Endothelial cell of umbilical vein (primary cell): ENCODE results near the gene GSTA2. TPM values are rescaled to one million over a fixed set of nuclear protein-coding genes. Genes with fewer than 3 reads are reported as not detected.
"Not testable (repeated sequence)": the region's sequence is repeated elsewhere in the genome, so short reads cannot be mapped to it uniquely, and the experiment has no call there.

Source experiments
- BruUV-seq: library from RNA; stranded (reverse); fragments of 400-500 nt; replicated peaks from 2 replicates; lab custom pipeline; 2021; lab: Mats Ljungman, UMichigan
- CTCF ChIA-PET: fragments of 300-600, 350-600 bp; sonication (Branson Sonifier 250); formaldehyde crosslinking; loops from one replicate; lab custom pipeline; 2021; ENCODE audit warnings: antibody characterized with exemption, inconsistent platforms; lab: Charles Lee
- POLR2A ChIA-PET: fragments of 300-600, 350-600 bp; sonication (Branson Sonifier 250); formaldehyde crosslinking; loops from one replicate; lab custom pipeline; 2021; ENCODE audit warnings: antibody characterized with exemption, inconsistent platforms; lab: Charles Lee
- DNase-seq: peaks from one replicate; pipeline ENCODE4 v3.0.0-alpha.2; 2011; ENCODE audit warnings: low read depth, low spot score
- FAIRE-seq: peaks from 2 replicates; lab custom pipeline; 2011; peaks lifted over from hg19 to GRCh38; lab: Jason Lieb, UNC
- H2AFZ ChIP-seq: 2 replicates; pipeline ENCODE4 v1.6.0; 2012; ENCODE audit warnings: low read depth, low read length, control low read depth, inconsistent platforms
- H3K27ac ChIP-seq: 2 replicates; pipeline ENCODE4 v1.5.1; 2011; ENCODE audit warnings: low read depth, mild to moderate bottlenecking, control low read depth, low read length, moderate library complexity; ENCODE audit not compliant: insufficient read depth
- H3K27me3 ChIP-seq, 2 experiments: 2 replicates each; pipeline versions ENCODE4 v1.6.0 to v1.6.1; 2011; ENCODE audit warnings: low read length in 2 of 2, mixed read lengths in 1 of 2; ENCODE audit not compliant: control insufficient read depth in 2 of 2, insufficient read depth in 2 of 2
- H3K36me3 ChIP-seq, 2 experiments: 2 replicates in 1 of 2; 3 replicates in 1 of 2; pipeline ENCODE4 v1.5.1; 2011; ENCODE audit warnings: low read length in 2 of 2, mild to moderate bottlenecking in 1 of 2, moderate library complexity in 1 of 2; ENCODE audit not compliant: control insufficient read depth in 2 of 2, insufficient read depth in 2 of 2; ENCODE audit errors: extremely low read depth in 1 of 2
- H3K4me1 ChIP-seq: 3 replicates; pipeline ENCODE4 v1.5.1; 2011; ENCODE audit warnings: mild to moderate bottlenecking, low read length; ENCODE audit not compliant: control insufficient read depth, insufficient read depth; ENCODE audit errors: extremely low read depth
- H3K4me2 ChIP-seq: 2 replicates; pipeline ENCODE4 v1.6.1; 2011; ENCODE audit warnings: low read length, control low read depth, mixed read lengths; ENCODE audit not compliant: insufficient read depth
- H3K4me3 ChIP-seq, 3 experiments: fragments of 200-600 bp in 1 of 3; sonication (generic), shearing (Covaris generic) in 1 of 3; replicated peaks in 1 of 3; 2 replicates each; pipeline ENCODE4 v1.5.1; 2011 to 2016; ENCODE audit warnings: control low read depth in 3 of 3, low read length in 3 of 3, mild to moderate bottlenecking in 2 of 3, inconsistent platforms in 1 of 3, low read depth in 1 of 3, moderate library complexity in 1 of 3; ENCODE audit not compliant: insufficient read depth in 1 of 3
- H3K79me2 ChIP-seq: 2 replicates; pipeline ENCODE4 v1.6.0; 2012; ENCODE audit warnings: low read length, inconsistent platforms; ENCODE audit not compliant: control insufficient read depth, insufficient read depth
- H3K9ac ChIP-seq: replicated peaks from 2 replicates; pipeline ENCODE3; 2011; ENCODE audit warnings: low read length, control low read depth; ENCODE audit not compliant: insufficient read depth; ENCODE audit errors: extremely low read depth
- H3K9me1 ChIP-seq: replicated peaks from 3 replicates; pipeline ENCODE4 v1.6.0; 2011; ENCODE audit warnings: mild to moderate bottlenecking, low read length; ENCODE audit not compliant: control insufficient read depth, insufficient read depth; ENCODE audit errors: extremely low read depth
- H3K9me3 ChIP-seq: replicated peaks from 2 replicates; pipeline ENCODE4 v1.5.1; 2012; ENCODE audit warnings: low read length, inconsistent platforms; ENCODE audit not compliant: control insufficient read depth, insufficient read depth
- H4K20me1 ChIP-seq: replicated peaks from 2 replicates; pipeline ENCODE3; 2011; ENCODE audit warnings: mild to moderate bottlenecking, low read length; ENCODE audit not compliant: control insufficient read depth, insufficient read depth; ENCODE audit errors: extremely low read depth
- CTCF ChIP-seq, 2 donors: IDR thresholded peaks; 1 replicate in 1 of 2; 2 replicates in 1 of 2; pipeline ENCODE4 v1.5.1; 2011; ENCODE audit warnings: low read length in 2 of 2, mild to moderate bottlenecking in 2 of 2, moderate library complexity in 2 of 2, control low read depth in 1 of 2, inconsistent platforms in 1 of 2, low read depth in 1 of 2; ENCODE audit not compliant: insufficient read depth in 1 of 2; ENCODE audit errors: extremely low read depth in 1 of 2
- EZH2 ChIP-seq: IDR thresholded peaks from 2 replicates; pipeline ENCODE4 v1.6.1; 2012; ENCODE audit warnings: borderline replicate concordance, low read depth, mild to moderate bottlenecking, moderate library complexity, low read length, inconsistent platforms; ENCODE audit not compliant: severe bottlenecking
- FOS ChIP-seq: IDR thresholded peaks from 2 replicates; pipeline ENCODE4 v1.6.1; 2011; ENCODE audit warnings: mild to moderate bottlenecking, low read length, moderate library complexity, borderline replicate concordance; ENCODE audit not compliant: insufficient read depth
- GATA2 ChIP-seq: IDR thresholded peaks from 2 replicates; pipeline ENCODE4 v1.7.0; 2011; ENCODE audit warnings: low read depth, mild to moderate bottlenecking, moderate library complexity, mixed read lengths, low read length; ENCODE audit not compliant: insufficient read length, insufficient read depth
- JUN ChIP-seq: IDR thresholded peaks from 2 replicates; pipeline ENCODE4 v1.6.1; 2011; ENCODE audit warnings: borderline replicate concordance, low read depth; ENCODE audit not compliant: insufficient read length, insufficient read depth
- MYC ChIP-seq: IDR thresholded peaks from one replicate; pipeline ENCODE4 v1.6.1; 2011; ENCODE audit warnings: mild to moderate bottlenecking, low read depth, low read length
- POLR2A ChIP-seq: IDR thresholded peaks from 2 replicates; pipeline ENCODE4 v1.6.1; 2012; ENCODE audit warnings: low read depth, mild to moderate bottlenecking, control low read depth, low read length
- POLR2AphosphoS5 ChIP-seq: IDR thresholded peaks from 2 replicates; pipeline ENCODE4 v1.6.1; 2012; ENCODE audit warnings: low read depth, mild to moderate bottlenecking, control low read depth, low read length, moderate library complexity; ENCODE audit not compliant: insufficient read depth
- dilution Hi-C: fragments of 300-500 bp; cut with MboI; formaldehyde crosslinking; loops from one replicate; pipeline ENCODE4 v1.15.0; 2019; ENCODE audit warnings: low sequenced_read_pairs; ENCODE audit not compliant: extremely low pct_ligation_motif_present
- intact Hi-C: fragments of 100-400 bp; cut with micrococcal nuclease; formaldehyde crosslinking; loops from one replicate; pipeline ENCODE4 v1.10.0; 2022
- polyA plus RNA-seq, 4 experiments: library from polyadenylated mRNA; depleted of rRNA in 3 of 4; stranded (reverse) in 3 of 4; unstranded in 1 of 4; fragments of >200 nt; gene quantifications; 2 replicates each; pipeline versions ENCODE4 v1.2.1 to v1.2.3, GENCODE V29; 2011 to 2012; ENCODE audit warnings: missing spikeins in 1 of 4
- total RNA-seq: library from RNA; stranded (reverse); gene quantifications from 2 replicates; pipeline ENCODE4 v1.2.3, GENCODE V29; 2021
- TF ChIP-seq, protein P1 (sequence below): IDR thresholded peaks from 2 replicates; pipeline ENCODE4 v1.6.1; 2011; ENCODE audit not compliant: insufficient read depth, insufficient read length

GSTA2 gene
- total and polyA plus RNA-seq, 2 donors (not counting 3 experiments of a cell fraction or from before 2014, with no cell fraction given) = not detected

- BruUV-seq = no TSS peak
- peaks cover 0 to 2% of the 10 kb centered on the region in 2 experiments for H3K27me3 ChIP-seq
- H3K27ac ChIP-seq = no peak overlapping the region
- FAIRE-seq = no peak
- H3K9ac ChIP-seq = no peak overlapping the region
- H3K9me1 ChIP-seq = no peaks in the 10 kb centered on the region
- H3K4me1 ChIP-seq = no peaks in the 10 kb centered on the region
- H2AFZ ChIP-seq = no peak overlapping the region
- no peaks in the 10 kb centered on the region for H3K36me3 ChIP-seq
- CTCF ChIA-PET = interaction anchor here (1.3 kb wide), 1 partner anchor 13 kb away, joined by 3 read pairs; no protein-coding TSS in a partner anchor
- dilution Hi-C loops = no loop called here
- intact Hi-C loops = no loop called here
- H3K9me3 ChIP-seq = no peaks in the 10 kb centered on the region
- TF ChIP-seq EZH2 = no peak
- no peak for TF ChIP-seq MYC
- TF ChIP-seq POLR2A = no peak
- no peak for TF ChIP-seq POLR2AphosphoS5
- TF ChIP-seq GATA2 = no peak
- no peak for TF ChIP-seq FOS
- TF ChIP-seq, protein P1, sequence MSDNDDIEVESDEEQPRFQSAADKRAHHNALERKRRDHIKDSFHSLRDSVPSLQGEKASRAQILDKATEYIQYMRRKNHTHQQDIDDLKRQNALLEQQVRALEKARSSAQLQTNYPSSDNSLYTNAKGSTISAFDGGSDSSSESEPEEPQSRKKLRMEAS = no peak
- TF ChIP-seq JUN = no peak
- TF ChIP-seq CTCF (IDR thresholded peaks at IDR 0.05; ENCODE audit: extremely low read depth in 1 of 2, insufficient read depth in 1 of 2, low read depth in 1 of 2, low read length in 2 of 2) = no peak
- POLR2A ChIA-PET = no interaction called here
- H4K20me1 ChIP-seq = no peaks in the 10 kb centered on the region
- H3K79me2 ChIP-seq = no peaks in the 10 kb centered on the region
- H3K4me2 ChIP-seq = no peak overlapping the region
- DNase-seq = no peak
- H3K4me3 ChIP-seq = no peak overlapping the region
Observed at GRCh38 chr6:52779237-52779636, 16.0 kb upstream of the GSTA2 start.

DNA sequence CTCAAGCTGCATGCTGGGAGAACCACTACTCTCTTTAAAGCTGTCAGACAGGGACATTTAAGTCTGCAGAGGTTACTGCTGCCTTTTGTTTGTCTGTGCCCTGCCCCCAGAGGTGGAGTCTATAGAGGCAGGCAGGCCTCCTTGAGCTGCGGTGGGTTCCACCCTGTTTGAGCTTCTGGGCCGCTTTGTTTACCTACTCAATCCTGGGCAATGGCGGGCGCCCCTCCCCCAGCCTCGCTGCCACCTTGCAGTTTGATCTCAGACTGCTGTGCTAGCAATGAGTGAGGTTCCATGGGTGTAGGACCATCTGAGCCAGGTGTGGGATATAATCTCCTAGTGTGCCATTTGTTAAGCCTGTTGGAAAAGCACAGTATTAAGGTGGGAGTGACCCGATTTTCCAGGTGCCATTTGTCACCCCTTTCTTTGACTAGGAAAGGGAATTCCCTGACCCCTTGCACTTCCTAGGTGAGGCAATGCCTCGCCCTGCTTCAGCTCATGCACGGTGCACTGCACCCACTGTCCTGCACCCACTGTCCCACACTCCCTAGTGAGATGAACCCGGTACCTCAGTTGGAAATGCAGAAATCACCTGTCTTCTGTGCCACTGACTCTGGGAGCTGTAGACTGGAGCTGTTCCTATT, 13.6 kb upstream of the GSTA2 start:
- H3K27ac ChIP-seq, H2AFZ ChIP-seq, H4K20me1 ChIP-seq, dilution Hi-C loops, POLR2A ChIA-PET, FAIRE-seq, CTCF ChIA-PET, BruUV-seq, H3K4me1 ChIP-seq, H3K79me2 ChIP-seq, H3K4me2 ChIP-seq, H3K9ac ChIP-seq, H3K27me3 ChIP-seq, H3K36me3 ChIP-seq, intact Hi-C loops, H3K9me1 ChIP-seq, DNase-seq, H3K9me3 ChIP-seq, H3K4me3 ChIP-seq: not testable (repeated sequence)

GRCh38 chr6:52769399-52769798, 6.1 kb upstream of the GSTA2 start:
- H3K9ac ChIP-seq, H3K9me3 ChIP-seq, H3K27ac ChIP-seq, FAIRE-seq, DNase-seq, BruUV-seq, H3K79me2 ChIP-seq, intact Hi-C loops, H3K4me2 ChIP-seq, dilution Hi-C loops, H3K36me3 ChIP-seq, POLR2A ChIA-PET, H2AFZ ChIP-seq, H3K9me1 ChIP-seq, H3K4me3 ChIP-seq, H4K20me1 ChIP-seq, H3K27me3 ChIP-seq, H3K4me1 ChIP-seq: not testable (repeated sequence)
- CTCF ChIA-PET = interaction anchor here (0.8 kb wide), 1 partner anchor 41 kb away, joined by 3 read pairs; no protein-coding TSS in a partner anchor
